Lower leg skin (tissue), 4 donors: ENCODE results near the gene STAG3. TPM values are rescaled to one million over a fixed set of nuclear protein-coding genes. Genes with fewer than 3 reads are reported as not detected.
A peak's percentile ranks its signal among the peaks of the same experiment; 100 is the strongest.
"Not testable (repeated sequence)": the region's sequence is repeated elsewhere in the genome, so short reads cannot be mapped to it uniquely, and the experiment has no call there.

ENCODE experiments used
- DNase-seq, 2 donors: peaks; one replicate each; pipeline ENCODE4 v3.0.0-alpha.2; 2019; ENCODE audit warnings: low spot score in 2 of 2
- H3K4me3 ChIP-seq: fragments of 200-600 bp; sonication (generic); 2 replicates; pipeline ENCODE4 v1.5.1; 2017; ENCODE audit warnings: mild to moderate bottlenecking, low read depth; ENCODE audit not compliant: poor library complexity, severe bottlenecking
- POLR2A ChIP-seq, 2 donors: fragments of 450-650 bp; IDR thresholded peaks; one replicate each; pipeline ENCODE4 v1.6.1; 2016 to 2017; ENCODE audit warnings: antibody characterized with exemption in 2 of 2, mild to moderate bottlenecking in 1 of 2, moderate library complexity in 1 of 2
- WGBS, 2 donors: methylation state at CpG; one replicate each; pipeline ENCODE4 v1.1.5; 2018; 5-methylcytosine and 5-hydroxymethylcytosine counted together
- intact Hi-C: fragments of 100-400 bp; cut with DNase I; formaldehyde crosslinking; loops from one replicate; pipeline ENCODE4 v1.15.0; 2023; ENCODE audit warnings: low total_unique reads
- total RNA-seq, 4 donors: library from RNA; depleted of rRNA; stranded (reverse); fragments of >200 nt; gene quantifications; one replicate each; pipeline ENCODE4 v1.1.0, GENCODE V29; 2016
- TF ChIP-seq, protein P1 (sequence below), 3 donors: fragments of 450-650 bp; IDR thresholded peaks; one replicate each; pipeline ENCODE4 v1.5.1; 2016; ENCODE audit warnings: antibody characterized with exemption in 3 of 3, mild to moderate bottlenecking in 3 of 3, moderate library complexity in 2 of 3

STAG3 gene
- total RNA-seq, 4 donors from 2014 or later = 0.34 to 1.8 (median 1.0) TPM

- no peak overlapping the region for H3K4me3 ChIP-seq
- DNase-seq = no peak
- intact Hi-C loops = loop anchor here (10.0 kb wide), 1 partner anchor 72 kb away; no protein-coding TSS in a partner anchor
- TF ChIP-seq, protein P1, sequence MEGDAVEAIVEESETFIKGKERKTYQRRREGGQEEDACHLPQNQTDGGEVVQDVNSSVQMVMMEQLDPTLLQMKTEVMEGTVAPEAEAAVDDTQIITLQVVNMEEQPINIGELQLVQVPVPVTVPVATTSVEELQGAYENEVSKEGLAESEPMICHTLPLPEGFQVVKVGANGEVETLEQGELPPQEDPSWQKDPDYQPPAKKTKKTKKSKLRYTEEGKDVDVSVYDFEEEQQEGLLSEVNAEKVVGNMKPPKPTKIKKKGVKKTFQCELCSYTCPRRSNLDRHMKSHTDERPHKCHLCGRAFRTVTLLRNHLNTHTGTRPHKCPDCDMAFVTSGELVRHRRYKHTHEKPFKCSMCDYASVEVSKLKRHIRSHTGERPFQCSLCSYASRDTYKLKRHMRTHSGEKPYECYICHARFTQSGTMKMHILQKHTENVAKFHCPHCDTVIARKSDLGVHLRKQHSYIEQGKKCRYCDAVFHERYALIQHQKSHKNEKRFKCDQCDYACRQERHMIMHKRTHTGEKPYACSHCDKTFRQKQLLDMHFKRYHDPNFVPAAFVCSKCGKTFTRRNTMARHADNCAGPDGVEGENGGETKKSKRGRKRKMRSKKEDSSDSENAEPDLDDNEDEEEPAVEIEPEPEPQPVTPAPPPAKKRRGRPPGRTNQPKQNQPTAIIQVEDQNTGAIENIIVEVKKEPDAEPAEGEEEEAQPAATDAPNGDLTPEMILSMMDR (IDR thresholded peaks at IDR 0.05) = peak in 1 of 3 donors; percentile 83
- TF ChIP-seq POLR2A (IDR thresholded peaks at IDR 0.05) = no peak
- 23 to 26% methylated on average over 3 of the region's 3 CpGs for WGBS, 2 donors
These were observed 45.0 kb upstream of the STAG3 start for GRCh38 chr7:100132697-100133151.

- intact Hi-C loops = loop anchor here (10.0 kb wide), 1 partner anchor 67 kb away; no protein-coding TSS in a partner anchor
- TF ChIP-seq, protein P1 (IDR thresholded peaks at IDR 0.05) = no peak
- TF ChIP-seq POLR2A (IDR thresholded peaks at IDR 0.05) = no peak
- H3K4me3 ChIP-seq = no peak overlapping the region
- WGBS, 2 donors = 67 to 75% methylated on average over 13 of the region's 13 CpGs
- no peak for DNase-seq
These were observed 39.6 kb upstream of the STAG3 start for GRCh38 chr7:100137851-100138760.

GRCh38 chr7:100141555-100141949, 36.2 kb upstream of the STAG3 start:
- TF ChIP-seq POLR2A (IDR thresholded peaks at IDR 0.05) = no peak
- TF ChIP-seq, protein P1 (IDR thresholded peaks at IDR 0.05) = no peak
- DNase-seq = no peak
- intact Hi-C loops = no loop called here
- WGBS, 2 donors = 56% methylated on average over 3 of the region's 3 CpGs
- no peak overlapping the region for H3K4me3 ChIP-seq

DNA sequence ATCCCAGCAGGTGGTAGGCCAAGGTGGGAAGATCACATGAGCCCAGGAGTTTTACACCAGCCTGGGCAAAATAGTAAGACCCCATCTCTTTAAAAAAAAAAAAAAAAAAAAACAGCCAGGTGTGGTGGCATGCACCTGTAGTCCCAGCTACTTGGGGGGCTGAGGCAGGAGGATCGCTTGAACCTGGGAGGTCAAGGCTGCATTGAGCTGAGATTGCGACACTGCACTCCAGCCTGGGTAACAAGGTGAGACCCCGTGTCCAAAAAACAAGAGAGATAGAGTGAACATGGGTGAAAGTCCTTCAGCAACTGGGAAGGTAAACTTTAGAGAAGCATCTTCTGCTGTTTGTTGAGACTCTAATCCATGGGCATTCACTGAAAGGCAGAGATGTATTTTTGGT, 35.3 kb upstream of the STAG3 start:
- 94 to 96% methylated on average over 3 of the region's 3 CpGs for WGBS, 2 donors
- no peak for TF ChIP-seq POLR2A (IDR thresholded peaks at IDR 0.05)
- TF ChIP-seq, protein P1 (IDR thresholded peaks at IDR 0.05) = no peak
- no peak for DNase-seq
- intact Hi-C loops = no loop called here
- no peak overlapping the region for H3K4me3 ChIP-seq

DNA sequence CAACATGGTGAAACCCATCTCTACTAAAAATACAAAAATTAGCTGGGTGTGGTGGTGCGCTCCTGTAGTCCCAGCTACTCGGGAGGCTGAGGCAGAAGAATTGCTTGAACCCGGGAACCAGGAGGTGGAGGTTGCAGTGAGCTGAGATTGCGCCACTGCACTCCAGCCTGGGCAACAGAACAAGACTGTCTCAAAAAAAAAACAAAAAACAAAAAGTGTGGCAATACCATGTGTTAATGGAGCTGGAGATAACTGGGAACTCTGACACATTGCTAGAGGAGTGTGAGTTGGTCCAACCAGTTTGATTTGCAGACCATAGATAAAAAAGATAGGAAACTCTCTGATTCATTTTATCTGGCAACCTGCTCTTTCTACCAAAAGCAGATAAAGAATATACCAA, 31.4 kb upstream of the STAG3 start:
- DNase-seq, H3K4me3 ChIP-seq, intact Hi-C loops: not testable (repeated sequence)
- 50 to 52% methylated on average over 4 of the region's 4 CpGs for WGBS, 2 donors

GRCh38 chr7:100147278-100147677, 30.4 kb upstream of the STAG3 start:
- 93 to 95% methylated on average over 2 of the region's 2 CpGs for WGBS, 2 donors
- no peak for DNase-seq
- no peak overlapping the region for H3K4me3 ChIP-seq
- intact Hi-C loops = no loop called here
- TF ChIP-seq POLR2A (IDR thresholded peaks at IDR 0.05) = no peak
- TF ChIP-seq, protein P1 (IDR thresholded peaks at IDR 0.05) = no peak
